NCI-H1436 treated with DMSO at 0.1 percent for 48 hours (cell line): ENCODE measurements around the gene IFT81.
"Not testable (repeated sequence)": the region's sequence is repeated elsewhere in the genome, so short reads cannot be mapped to it uniquely, and the experiment has no call there.

Source experiments
- DNase-seq: peaks from one replicate; lab custom pipeline; 2025; lab: John Stamatoyannopoulos, UW

The IFT81 gene

DNA sequence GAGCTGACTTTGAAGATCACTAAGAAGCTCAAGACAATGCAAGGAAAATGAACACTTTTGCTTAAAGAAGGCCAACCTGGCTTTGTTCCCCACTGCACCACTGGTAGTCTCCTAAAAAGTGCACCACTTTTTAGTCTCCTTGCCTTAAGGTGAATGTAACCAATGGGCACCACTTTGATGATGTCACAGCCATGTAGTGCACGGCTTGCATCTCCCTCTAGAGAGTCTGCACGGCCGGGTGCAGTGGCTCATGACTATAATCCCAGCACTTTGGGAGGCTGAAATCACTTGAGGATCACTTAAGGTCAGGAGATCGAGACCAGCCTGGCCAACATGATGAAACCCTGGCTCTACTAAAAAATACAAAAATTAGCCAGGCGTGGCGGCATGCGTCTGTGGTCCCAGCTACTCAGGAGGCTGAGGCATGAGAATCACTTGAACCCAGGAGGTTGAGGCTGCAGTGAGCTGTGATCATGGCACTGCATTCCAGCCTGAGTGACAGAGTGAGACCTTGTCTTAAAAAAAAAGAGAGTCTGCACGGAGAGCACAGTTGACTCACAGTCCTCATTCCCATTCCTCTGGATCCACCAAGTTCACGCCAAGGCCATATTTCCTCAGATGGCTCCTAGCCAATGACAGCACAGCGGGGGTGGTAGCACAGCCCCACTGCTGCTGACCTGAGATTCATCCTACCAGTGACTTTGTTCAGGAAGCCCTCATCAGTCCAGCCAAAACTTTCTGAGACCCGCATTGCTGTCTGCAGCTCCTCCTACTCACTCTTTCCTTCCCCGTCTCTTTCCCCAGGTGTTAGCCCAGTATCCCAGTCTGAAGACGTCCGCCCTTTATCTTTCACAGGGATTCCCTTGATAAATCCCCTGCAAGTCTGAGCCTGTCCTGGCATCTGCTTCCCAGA, 16.5 kb upstream of the IFT81 start:
- no peak for DNase-seq

DNA sequence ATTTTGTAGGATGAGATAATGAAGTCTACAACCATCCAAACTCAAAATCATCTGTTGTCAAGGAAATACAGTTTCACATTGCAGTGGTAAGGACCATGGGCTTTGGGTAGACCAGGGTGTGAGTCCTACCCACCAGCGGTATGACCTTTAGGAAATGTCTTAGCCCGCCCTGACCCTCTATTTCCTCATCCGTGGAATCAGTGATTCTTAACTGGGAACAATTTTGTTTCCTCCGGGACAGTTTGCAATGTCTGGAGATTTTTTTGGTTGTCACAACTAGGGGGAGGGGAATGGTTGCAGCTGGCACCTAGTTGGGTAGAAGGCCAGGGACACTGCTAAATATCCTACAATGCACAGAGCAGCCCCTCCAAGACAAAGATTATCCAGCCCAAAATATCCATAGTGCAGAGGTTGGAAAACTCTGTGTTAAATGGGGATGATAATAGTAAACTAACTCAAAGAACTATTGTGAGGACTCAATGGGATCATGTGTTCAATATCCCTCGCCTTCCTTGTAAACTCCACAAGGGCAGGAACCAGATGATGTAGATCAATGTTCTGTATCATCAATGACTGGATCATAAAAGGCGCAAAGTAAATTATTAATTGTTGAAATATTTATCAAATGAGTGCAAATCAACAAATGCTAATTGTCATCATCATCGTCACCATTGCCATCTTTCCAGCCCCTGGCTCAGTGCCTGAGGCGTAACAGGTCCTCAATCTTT, 15.7 kb upstream of the IFT81 start:
- DNase-seq: no peak

- no peak for DNase-seq
Measured at GRCh38 chr12:110109037-110109836, 14.9 kb upstream of the IFT81 start.

- no peak for DNase-seq
Measured at GRCh38 chr12:110109837-110110535, 14.2 kb upstream of the IFT81 start.

GRCh38 chr12:110111476-110112334, 12.5 kb upstream of the IFT81 start:
- DNase-seq: no peak

DNA sequence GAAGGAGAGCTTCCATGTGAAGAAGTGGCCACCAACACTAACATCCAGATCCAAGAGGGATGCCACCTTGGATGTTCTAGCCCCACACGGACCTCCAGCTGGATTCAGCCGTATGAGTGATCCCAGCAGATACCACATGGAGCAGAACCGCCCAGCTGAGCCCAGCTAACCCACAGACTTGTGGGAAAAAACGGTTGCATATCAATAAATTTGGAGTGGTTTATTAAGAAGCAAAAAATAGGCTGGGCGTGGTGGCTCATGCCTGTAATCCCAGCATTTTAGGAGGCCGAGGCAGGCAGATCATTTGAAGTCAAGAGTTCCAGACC, 11.9 kb upstream of the IFT81 start:
- DNase-seq: no peak

- no peak for DNase-seq
Measured at GRCh38 chr12:110114528-110114937, 9.6 kb upstream of the IFT81 start.

DNA sequence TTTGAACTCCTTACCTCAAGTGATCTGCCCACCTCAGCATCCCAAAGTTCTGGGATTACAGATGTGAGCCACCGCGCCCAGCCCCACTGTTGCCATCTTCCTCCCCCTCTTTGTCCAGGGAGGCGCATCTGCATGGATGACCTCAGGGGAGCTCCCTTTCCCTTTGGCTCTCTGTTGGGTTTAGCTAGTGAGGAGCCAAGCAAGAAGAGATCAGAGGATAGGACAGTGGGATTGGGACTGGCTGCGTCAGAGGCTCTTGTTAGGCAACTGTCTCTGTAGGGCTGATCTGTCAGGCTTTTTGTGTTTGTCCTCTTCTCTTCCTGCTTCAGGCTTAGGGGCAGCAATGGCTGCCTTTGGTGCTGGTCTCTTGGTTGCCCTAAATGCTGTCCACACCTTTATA, 8.5 kb upstream of the IFT81 start:
- no peak for DNase-seq

GRCh38 chr12:110116623-110117022, 7.5 kb upstream of the IFT81 start:
- DNase-seq: no peak

- not testable (repeated sequence) for DNase-seq
Measured at GRCh38 chr12:110117210-110117609, 6.9 kb upstream of the IFT81 start.

- DNase-seq: no peak
Measured at GRCh38 chr12:110117956-110118685, 6.0 kb upstream of the IFT81 start.

GRCh38 chr12:110122929-110123328, 1.2 kb upstream of the IFT81 start:
- no peak for DNase-seq

DNA sequence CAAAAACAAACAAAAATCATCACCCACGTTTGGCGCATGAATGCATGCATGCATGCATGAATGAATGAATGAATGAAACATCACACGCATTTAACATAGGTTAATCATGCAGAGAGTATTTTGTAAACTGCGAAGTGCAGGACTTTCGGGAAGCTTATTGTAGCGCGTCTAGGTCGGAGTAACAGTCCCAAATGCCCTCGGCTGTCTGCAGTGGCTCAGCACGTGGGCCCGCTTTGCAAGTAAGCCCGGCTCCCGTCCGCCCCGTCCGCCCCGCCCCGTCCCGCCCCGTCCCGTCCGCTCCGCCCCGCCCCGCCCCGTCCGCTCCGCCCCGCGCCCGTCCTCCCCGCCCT, 263 bp upstream of the IFT81 start:
- no peak for DNase-seq

DNA sequence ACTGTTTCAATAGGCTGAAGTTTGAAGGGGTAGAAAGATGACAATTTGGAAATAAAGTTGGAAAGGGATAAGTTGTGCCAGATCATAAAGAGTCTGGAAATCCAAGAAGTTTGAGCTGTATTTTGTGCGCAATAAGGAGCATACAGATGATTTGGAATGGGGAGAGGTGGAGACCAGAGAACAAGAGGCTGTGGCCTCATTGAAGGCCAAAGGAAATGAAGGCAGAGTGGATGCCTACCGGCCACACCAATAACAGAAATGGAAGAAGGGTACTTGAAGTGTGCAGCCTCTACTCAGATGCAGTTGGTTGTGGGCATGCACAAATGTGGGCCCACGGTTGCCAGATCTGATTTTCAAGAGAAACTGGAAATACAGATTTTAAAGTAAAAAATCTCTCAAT, 2.4 kb downstream of the IFT81 start:
- DNase-seq: no peak

DNA sequence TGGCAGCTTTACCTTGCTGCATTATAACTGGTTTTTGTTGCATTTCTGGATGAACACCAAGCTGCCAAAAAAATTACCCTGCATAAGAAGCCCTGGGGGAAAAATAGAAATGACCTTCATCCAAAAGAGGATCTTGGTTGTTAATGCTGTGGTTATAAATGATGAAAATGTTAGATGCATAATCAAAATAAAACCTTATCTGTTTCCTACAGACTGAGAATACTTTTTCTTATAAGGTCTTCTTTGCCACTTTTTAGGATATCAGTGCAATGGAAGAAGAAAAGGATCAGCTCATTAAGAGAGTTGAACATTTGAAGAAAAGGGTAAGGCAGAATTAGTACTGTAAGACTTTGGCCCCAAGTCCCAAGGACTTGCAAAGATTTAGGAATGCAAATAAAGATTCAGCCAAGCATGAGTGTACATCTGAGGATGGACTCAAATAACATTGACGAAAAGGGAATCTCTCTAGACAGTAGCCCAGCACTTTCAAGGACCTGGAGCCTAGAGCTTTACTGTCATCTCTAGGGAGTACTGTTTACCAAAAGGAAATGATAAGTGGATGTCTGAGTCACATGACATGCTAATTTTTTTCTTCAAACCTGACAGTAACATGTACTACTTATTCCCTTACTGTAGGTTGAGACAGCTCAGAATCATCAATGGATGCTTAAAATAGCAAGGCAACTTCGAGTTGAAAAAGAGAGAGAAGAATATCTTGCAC, 10.7 kb downstream of the IFT81 start:
- no peak for DNase-seq

- no peak for DNase-seq
Measured at GRCh38 chr12:110135806-110136205, 11.6 kb downstream of the IFT81 start.

GRCh38 chr12:110137786-110138185, 13.6 kb downstream of the IFT81 start:
- DNase-seq: no peak

DNA sequence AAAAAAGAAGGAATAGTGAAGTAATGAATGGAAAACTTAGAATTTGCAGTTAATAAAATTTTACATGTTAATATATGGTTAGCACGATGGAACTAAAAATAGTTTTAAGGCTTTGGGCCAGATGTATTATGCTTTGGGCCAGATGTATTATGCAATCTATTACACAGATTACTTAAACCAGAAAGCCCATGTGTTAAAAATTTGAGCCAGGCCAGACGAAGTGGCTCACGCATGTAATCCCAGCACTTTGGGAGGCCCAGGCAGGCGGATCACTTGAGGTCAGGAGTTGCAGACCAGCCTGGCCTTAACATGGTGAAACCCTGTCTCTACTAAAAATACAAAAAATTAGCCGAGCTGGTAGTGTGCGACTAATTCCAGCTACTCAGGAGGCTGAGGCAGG, 17.2 kb downstream of the IFT81 start:
- no peak for DNase-seq

GRCh38 chr12:110146986-110147385, 22.8 kb downstream of the IFT81 start:
- DNase-seq: no peak
